Measurements from ENCODE around the gene C7orf25.
A peak's percentile ranks its signal among the peaks of the same experiment; 100 is the strongest.

Gene C7orf25

DNA sequence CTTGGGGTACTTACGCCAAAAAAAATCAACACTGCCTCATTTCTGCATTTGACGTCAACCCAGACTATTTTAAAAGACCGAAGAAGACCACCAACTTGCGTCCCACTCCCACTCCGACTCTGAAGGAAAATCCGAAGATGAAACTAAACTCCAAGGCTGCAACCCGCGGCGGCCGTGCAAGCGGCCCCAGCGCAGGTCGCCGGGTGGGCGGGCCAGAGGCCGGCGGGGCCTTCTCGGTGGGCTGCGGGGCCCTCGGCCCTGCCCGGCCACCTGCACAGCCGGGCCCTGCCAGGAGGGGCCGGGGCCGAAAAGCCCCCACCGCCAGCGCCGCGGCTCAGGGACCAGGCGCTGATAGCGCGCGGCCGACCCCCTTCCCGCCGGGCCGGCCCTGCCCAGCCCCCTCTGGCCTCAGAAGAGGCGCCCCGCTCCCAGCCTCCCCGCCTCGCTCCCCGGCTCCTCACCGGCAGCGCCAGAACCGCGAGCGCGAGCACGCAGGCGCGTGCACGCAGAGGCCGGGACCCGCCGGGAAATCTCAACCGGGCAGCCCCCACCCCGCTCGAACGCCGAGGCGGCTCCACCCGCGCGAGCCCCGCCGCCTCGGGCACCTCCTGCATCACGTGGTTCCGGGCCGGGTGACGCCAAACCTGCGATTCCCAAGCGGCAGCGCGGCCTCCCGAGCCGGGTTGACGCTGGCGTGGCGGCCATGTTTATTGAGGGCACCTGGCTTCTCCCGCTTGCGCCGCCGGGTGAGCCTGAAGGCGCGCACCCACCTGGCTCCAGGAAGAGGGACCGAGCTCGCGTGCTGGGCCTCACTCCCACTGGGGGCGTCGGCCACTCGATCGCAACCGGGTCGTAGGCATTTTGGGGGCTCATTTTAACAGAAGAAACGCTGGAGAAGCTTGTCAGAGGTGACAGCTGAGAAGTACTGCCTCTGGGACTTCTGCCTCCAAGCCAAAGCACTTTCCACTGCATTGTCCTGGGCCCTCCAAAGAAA lies at the start of gene C7orf25:
C7orf25 (minus strand) TSS at position 617 of the 994 bp plus-strand sequence. CDS start 1,170 bp downstream, outside the sequence.
- peak; percentile 16 for DNase-seq

DNA sequence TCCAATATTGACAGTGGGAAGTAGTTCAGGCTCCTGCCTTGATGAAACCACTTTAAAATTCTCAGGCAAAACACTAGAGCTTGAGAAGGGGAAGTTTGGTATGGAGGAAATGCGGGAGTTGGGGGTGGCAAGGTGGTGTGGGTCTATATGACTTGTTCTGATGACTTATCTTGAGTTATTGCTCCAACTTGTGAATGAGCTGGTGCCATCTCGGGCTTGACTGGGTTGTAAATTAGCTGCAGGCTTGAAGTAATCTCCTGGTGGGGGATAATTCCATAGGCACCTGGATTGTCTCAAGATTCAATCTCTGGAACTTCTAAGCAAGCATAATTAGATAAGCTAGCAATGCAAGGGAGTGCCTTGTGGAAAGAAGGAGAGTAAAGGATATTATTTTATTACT lies 49.3 kb upstream of the C7orf25 start:
- DNase-seq: no peak

DNA sequence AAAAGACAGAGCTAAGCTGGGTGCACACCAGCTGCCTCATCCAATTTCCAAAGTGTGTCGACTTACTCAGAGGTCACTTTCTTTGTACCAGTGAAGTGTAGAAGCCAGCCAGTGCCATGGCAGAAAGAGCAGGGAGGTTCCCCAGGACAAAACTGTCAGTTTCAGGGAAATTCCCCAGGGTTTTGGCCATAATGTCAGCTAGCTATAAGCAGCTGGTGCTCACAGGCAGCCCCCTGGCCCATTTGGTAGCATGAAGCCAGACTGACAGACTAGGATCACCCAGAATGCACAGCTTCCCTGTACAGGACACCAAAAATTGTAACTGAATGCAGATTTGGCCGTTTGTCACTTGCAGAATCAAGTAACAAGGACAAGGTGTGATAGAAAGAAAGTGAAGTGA lies 48.9 kb upstream of the C7orf25 start:
- DNase-seq: no peak

DNA sequence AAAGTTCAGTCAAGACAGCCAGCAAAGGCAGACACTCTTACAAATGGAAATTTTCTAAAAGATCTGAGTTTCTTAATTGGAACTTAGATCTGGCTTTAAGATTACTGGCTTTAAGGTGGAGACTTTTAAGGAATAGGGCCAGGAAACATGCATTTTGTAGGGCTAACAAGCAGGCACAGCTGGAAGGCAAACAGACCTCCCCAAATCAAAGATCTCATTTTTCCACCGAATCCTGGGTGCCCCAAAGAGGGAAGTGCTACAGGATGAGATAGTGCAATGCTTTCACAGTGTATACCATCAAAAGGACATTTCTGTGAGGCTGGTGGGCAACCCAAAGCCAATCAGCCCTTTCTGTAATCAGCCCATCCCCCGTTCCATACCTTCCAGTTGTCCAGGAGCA lies 47.7 kb upstream of the C7orf25 start:
- no peak for DNase-seq

DNA sequence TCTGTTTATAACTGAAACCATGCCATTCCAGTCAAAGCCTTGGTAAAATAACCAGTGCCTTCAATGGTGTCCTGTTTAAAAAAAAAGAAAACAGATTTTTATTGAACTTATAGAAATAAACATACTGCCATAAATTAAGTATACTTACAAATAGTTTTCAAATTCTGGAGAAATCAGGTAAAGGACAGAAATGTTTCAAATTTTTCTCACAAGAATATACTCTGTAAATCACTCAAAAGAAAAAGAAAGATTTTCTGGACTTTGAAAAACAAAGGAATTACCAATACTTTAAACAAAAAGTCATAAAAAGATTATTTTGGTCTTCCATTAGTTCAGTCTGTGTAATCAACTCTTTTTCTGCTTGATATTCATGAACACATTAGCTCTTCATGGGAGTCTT lies 44.2 kb upstream of the C7orf25 start:
- no peak for DNase-seq

DNA sequence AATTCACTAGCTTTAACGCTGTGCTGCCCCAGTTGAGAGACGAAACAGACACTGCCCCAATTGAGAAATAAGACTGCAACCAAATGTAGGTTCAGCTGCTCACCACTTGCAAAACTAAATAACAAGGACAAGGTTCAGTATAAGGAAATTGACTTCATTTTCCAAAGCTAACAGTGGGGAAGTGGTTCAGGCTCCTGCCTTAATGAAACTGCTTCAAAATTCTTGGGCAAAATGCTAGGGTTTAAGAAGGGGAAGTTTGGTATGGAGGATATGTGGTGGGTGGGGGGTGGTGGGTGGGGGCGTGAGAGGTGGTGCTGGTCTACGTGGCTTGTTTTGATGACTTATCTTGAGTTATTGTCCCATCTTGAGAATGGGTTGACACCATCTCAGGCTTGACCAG lies 42.1 kb upstream of the C7orf25 start:
- DNase-seq: no peak

DNA sequence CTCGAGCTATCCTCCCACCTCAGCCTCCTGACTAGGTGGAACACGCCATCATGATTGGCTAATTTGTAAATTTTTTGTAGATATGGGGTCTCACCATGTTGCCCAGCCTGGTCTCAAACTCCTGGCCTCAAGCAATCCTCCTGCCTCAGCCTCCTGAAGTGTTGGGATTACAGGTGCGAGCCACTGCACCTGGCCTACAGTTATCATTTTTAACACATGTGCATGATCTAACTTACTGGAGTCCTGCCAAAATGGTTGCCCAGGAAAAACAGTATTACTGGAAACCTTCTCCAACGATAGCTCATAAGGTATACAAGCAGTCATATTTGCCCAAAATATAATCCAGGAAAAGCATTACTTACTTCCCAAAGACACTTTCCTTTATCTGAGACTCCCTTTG lies 40.5 kb upstream of the C7orf25 start:
- DNase-seq: no peak

DNA sequence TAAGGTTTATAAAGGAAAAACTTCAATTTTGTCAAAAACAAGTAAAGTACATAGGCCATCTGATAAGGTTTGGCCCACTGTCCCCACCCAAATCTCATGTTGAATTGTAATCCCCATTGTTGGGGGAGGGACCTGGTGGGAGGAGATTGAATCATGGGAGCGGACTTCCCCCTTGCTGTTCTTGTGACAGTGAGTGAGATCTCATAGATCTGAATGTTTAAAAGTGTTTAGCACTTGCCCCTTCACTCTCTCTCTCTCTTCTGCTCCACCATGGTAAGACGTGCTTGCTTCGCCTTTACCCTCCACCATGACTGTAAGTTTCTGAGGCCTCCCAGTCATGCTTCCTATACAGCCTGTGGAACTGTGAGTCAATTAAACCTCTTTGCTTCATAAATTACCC lies 38.5 kb upstream of the C7orf25 start:
- no peak for DNase-seq

DNA sequence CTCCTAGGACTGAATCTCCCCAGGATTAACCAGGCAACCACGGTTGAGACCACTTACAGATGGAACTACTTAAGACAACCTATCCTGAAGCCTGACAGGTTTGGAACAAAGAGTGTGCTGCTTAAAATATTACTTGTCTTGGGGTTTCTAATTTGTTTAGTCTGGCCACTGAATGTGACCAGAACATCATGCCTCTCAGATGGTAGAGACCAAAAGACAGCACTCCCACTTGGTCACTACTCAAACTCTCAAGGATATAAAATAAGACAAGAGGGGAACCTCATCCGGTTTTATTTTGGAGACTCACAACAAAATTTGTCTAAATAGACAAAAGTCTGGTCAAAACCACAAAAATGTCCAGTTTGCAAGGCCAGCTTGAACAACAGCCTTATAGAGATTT lies 35.7 kb upstream of the C7orf25 start:
- DNase-seq: no peak

DNA sequence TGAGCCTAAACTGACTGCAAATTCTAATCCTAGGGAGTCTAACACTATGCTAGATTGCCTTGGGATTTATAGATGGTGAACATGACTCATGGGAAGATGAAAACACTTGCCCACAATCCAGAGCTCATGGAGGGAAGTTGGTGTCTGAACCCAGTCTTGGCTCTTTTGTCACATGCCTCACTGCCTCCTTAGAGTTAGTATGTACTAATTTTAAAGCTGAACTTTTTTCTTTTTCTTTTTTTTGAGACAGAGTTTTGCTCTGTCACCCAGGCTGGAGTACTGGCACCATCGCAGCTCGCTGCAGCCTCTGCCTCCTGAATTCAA lies 34.7 kb upstream of the C7orf25 start:
- DNase-seq: no peak

DNA sequence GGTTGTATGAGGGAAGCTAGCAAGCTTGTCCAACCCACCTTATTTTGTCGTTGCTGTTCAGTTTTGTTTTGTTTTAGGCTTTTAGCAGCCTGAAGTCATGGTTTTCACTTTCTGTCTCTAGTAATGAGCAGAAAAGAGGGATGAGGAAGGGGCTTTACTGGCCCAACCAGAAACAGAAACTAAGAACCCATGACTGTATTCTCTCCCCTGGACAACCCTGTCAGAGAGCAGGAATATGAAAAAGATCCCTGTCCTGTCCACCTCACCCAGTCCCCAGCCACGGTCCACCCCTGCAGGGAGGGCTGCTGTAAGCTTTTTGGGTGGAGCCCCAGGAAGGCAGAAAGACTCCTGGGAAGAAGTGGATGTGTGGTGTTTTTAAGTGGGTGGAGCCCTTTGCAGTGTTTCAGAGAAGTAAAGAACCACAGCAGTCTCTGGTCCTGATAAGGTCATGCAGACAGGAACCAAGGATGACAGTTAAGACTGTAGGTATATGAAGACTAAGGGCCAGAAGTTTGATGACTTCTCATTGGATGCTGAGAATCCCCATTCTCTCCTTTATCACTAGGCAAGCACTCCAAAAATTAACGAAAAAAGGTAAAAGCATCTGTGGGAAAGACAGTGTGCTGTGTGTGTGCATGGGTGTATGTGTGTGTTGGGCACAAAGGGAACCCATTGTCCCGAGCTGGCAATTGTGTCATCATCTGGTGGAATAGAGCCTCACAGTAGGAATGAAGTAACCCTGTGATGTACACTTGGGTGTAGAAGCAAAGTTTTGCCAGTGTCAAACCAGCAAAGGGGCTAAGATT lies 34.2 kb upstream of the C7orf25 start:
- DNase-seq: no peak

DNA sequence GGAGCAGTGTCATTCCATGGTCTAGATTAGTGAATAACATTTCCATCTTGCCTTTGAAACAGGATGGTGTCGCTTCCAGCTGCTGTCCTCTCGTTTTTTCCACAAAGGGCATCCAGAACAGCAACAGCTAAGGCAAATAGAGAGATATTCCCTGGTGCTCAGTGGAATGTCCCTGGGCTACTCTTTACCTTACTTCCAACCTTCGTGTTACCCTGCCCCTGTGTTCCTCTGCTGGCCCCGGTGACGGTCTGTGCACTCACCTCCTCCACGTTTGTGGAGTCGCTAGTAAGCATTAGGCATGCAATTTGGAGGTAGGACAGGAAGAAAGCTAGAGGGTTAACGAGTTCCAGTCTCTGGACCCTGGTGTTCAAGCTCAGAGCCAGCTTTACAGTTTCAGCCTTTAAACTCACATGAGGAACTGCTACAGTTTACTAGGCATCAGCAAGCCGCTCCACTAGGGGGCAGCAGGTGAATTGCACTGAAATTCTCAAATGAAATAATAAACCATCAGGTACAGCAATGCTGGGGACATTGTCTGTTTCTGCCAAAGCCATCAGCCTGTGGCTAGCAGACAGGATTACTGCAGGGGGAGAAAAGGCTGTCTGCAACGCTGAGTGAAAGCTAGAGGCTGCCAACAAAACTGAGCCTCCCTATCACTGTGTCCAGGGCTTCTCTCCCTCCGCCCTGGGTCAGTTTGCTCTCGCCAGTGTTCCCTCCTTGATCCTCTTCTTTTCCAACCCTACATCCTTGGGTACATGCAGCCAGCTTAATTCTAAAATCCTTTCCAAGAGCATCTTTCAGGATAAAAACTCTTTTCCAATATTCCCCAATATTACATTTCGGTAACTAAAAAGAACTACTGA lies 29.3 kb upstream of the C7orf25 start:
- DNase-seq: no peak

DNA sequence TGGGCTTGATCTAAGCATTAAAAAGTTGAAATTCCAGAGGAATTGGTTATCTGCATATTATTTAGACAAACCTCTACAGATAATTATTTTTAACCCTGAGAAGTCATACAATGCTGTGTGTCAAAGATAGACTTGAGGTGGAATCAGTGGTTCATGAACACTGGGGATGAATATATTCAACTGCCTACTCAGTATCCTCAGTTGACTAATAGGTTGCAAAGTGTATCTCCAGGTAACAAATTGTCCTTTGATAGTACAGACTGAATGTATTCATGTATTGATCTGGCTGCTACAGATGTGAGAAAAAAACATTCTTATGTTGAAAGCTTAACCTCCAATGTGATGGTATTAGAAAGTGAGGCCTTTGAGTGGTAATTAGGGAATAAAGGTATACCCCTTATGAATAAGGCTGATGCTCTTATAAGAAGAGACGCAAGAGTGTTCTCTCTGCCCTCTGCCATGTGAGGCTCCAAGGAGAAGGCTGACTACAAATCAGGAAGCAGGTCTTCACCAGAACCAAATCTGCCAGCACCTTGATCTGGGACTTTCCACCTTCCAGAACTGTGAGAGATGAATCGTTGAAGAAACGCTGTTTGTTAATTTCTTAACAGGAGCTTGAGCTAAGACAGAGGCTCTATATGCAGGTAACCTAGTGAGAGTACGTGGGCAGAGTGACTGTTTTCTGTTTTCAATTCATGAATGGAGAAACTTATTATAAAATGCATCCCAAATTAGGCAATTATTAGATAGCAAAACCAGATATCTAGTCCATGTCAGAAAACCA lies 27.8 kb upstream of the C7orf25 start:
- DNase-seq: no peak

DNA sequence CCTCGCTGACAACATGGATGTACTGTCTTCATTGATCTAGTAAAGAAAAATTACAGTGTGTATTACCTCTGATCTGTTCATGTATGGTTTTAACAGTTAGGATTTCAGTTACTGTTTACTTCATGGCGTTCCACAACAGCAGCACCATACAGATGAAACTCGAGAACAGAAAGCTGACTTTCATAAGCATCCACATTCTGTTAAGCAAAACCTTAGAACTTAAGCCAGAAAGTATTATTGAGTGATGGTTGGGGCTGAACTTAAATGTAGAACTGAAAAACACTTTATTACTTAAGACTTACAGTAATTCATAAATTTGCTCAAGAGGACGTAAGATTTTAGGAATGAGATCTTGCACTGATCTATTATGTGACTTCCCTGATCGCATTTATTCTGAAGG lies 24.0 kb upstream of the C7orf25 start:
- DNase-seq: no peak

DNA sequence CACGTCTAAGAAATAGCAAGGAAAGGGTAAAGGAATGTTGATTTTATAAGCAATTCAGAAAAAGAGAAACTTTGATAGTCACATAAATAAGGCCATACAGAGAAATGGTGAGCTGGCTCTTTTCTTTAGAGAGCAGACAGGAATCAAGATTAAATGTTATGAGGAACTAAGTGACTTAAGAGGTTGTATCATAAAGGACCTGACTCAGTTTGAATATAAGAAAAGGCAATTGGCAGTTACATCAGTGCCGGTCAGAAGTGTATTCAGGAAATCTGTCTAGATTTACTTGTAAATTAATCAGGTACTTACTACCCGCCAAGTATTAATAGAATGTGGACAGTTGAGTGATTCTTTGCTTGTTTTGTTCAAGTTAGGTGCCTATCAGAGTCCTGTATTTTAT lies 22.4 kb upstream of the C7orf25 start:
- DNase-seq: no peak

DNA sequence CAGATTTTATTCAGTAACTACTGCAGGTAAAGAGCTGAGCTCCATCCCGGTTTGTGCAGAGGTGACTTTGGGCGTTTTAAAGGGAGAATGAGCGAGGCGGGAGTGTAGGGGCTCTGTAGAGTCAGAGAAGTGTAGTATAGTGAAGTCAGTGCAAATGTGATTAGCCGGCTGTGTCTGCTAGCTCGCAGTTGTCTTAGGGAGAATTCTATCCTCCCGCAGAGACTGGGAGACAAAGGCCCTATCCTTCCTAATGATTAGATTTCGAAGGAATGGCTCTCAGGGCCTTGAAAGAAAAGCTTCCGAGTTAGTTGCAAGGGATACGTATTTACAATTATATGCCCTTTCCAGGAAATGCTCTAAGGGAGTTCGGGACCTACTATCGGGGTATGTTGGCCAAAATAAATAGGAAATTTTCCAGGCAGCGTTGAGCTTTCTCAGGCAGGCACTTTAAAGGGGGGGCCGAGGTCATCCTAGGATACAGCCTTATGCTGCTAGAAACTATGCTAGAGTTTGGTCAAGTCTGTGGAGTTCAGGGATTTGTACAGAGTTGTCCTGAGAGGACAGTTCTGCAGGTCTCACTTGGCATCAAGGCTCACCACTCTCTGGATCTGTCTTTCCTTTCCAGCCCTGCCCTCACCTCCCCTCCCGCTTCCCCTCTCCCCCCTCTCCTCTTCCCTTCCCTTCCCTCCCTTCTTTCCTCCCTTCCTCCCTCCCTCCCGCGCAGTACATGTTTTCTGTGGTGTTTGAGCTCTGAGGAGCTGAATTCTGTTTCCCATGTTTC lies 21.1 kb upstream of the C7orf25 start:
- no peak for DNase-seq

DNA sequence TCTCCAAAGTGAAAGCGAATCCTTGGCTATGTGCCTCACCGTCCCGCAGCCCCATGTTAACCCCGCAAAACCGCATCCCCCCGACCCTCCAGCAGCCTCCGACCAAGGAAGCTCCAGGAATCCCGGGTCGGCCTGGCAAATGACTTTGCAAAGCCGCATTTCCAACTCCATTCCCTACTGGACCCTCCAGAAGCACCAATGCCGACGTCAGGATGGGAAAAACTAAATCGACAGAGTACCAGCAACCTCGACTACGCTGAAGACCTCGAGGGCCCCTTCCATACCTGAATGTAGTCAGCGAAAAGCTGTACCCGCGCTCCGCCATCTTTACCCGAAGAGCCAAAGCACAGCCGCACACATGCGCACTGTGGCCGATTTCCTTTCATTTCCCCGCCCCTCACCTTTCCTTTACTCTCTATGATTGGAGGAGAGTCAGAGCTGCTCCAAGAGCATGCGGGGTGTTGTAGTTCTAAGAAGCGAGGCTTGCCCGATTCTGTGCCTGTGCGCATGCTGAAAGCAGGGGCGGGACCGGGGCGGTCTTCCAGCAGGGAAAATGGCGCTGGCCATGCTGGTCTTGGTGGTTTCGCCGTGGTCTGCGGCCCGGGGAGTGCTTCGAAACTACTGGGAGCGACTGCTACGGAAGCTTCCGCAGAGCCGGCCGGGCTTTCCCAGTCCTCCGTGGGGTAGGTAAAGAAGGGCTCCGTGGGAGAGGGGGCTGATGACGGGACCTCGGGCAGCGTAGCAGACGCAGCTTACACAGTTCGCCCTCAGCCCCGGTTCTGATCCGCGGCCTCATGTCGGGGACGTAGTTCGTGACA lies 20.2 kb upstream of the C7orf25 start, which contains the start of the genes MRPL32 and PSMA2:
MRPL32 (plus strand) TSS at position 543 of the 818 bp plus-strand sequence; CDS start at position 554, 11 bp downstream.
PSMA2 (minus strand) TSS at position 341 of the 818 bp plus-strand sequence; CDS start at position 325, 16 bp downstream.
- peak; percentile 92 for DNase-seq

DNA sequence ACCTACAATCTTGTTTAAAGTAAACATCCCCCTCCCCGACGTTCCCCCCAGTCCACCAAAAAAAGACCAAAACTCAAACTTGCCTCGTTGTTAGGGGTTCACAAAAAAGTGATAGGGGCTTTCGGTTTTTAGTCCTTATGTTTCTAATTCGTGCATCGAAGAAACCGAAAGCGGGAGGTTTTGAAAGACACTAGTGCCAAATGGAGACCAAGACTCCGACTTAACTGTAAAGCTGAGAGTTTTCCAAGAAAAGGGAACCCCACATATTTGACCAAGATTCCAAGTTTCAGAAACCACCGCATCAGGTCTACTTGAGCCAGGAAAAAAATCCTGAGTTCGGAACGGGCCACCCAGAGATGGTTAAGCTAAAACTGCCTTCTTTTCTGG lies 19.6 kb upstream of the C7orf25 start:
- no peak for DNase-seq

DNA sequence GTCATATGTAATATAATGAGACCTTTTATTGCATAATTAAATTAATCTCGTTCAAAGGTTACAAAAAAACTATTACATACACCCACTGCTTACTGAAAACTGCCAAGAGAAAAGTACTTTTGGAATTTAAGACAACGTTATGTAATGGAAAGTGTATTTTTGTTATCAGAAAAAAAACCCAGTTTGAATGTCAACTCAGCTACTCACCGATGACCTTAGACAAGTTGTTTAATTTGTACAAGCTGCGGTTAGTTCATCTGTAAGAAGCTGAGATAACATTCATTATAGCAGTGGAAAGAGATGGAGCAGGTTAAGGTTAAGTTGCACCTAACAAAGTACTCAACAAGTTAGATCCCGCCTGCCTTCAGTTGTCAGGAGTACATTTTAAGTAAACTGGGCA lies 19.0 kb upstream of the C7orf25 start:
- DNase-seq: no peak

DNA sequence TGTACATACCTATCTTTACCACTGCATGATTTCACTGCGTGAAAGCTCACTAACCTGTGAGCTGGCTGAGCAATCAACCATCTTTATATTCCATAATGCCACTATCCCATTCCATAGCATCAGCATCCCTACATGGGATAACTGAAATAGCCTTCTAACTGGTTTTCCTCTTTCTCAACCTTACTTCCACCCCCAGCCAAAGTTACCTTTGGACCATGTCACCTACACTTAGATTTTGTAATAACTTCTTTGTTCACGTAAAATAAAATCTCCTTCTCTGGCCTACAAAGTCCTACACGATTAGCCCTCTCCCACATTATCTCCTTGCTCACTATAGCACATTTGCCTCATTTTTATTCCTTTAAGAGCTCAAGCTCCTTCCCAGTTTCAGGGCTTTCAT lies 17.6 kb upstream of the C7orf25 start:
- DNase-seq: no peak
